Esophagus muscularis mucosa (tissue), 3 donors: ENCODE data around the gene GPR22.

Experiments
- CTCF ChIP-seq, 3 experiments: fragments of 200-600 bp in 2 of 3; fragments of 450-650 bp in 1 of 3; sonication (generic) in 2 of 3; IDR thresholded peaks; one replicate each; pipeline ENCODE4 v1.5.1; 2017 to 2019; ENCODE audit warnings: antibody characterized with exemption in 3 of 3, mild to moderate bottlenecking in 2 of 3, moderate library complexity in 1 of 3
- POLR2A ChIP-seq: fragments of 450-650 bp; IDR thresholded peaks from one replicate; pipeline ENCODE4 v1.6.1; 2017; ENCODE audit warnings: antibody characterized with exemption, moderate library complexity, mild to moderate bottlenecking, low read depth

- TF ChIP-seq POLR2A, result no peak
- no peak for TF ChIP-seq CTCF (IDR thresholded peaks at IDR 0.05)
These were observed 22.9 kb upstream of the GPR22 start for GRCh38 chr7:107446988-107447387.
